Right cardiac atrium (tissue), 5 donors: ENCODE results near the gene SSR2. TPM values are rescaled to one million over a fixed set of nuclear protein-coding genes. Genes with fewer than 3 reads are reported as not detected.

ENCODE experiments used
- ATAC-seq, 2 donors: fragments of 200-7000 bp; cut with Tn5 transposase; one replicate each; pipeline versions ENCODE4 v1.8.0 to v1.9.1; 2020; ENCODE audit warnings: moderate library complexity in 2 of 2, mild to moderate bottlenecking in 1 of 2
- DNase-seq, 3 donors: peaks; one replicate each; pipeline ENCODE4 v3.0.0-alpha.2; 2020
- H3K27ac ChIP-seq: one replicate; pipeline ENCODE4 v1.5.1; 2013; ENCODE audit warnings: mild to moderate bottlenecking, low read length, control low read depth, moderate library complexity
- H3K27me3 ChIP-seq: one replicate; pipeline ENCODE4 v1.6.1; 2013; ENCODE audit not compliant: control insufficient read depth, insufficient read depth
- H3K4me1 ChIP-seq: one replicate; pipeline ENCODE4 v1.6.1; 2013; ENCODE audit warnings: low read length; ENCODE audit not compliant: control insufficient read depth, insufficient read depth
- H3K4me3 ChIP-seq: one replicate; pipeline ENCODE4 v1.5.1; 2013; ENCODE audit warnings: low read length, control low read depth
- H3K9me3 ChIP-seq: one replicate; pipeline ENCODE4 v1.6.1; 2013; ENCODE audit warnings: low read length; ENCODE audit not compliant: control insufficient read depth
- WGBS: extraction: QIAGEN DNeasy Blood & Tissue Kit; methylation state at CpG from one replicate; pipeline ENCODE4 v1.1.7; 2013; 5-methylcytosine and 5-hydroxymethylcytosine counted together
- intact Hi-C, 4 donors: fragments of 100-400 bp; cut with DNase I; formaldehyde crosslinking; loops; one replicate each; pipeline versions ENCODE4 v1.11.0 to v1.14.0; 2022 to 2023
- polyA plus RNA-seq: library from polyadenylated mRNA; stranded (reverse); fragments of 200-250 nt; gene quantifications from one replicate; pipeline ENCODE4 v1.2.3, GENCODE V29; 2013
- total RNA-seq, 4 donors: library from RNA; stranded (reverse); fragmentation: NEBNext Ultra II Directional; extraction: Animal tissue kit (Norgen Biotek cat#: 25700); gene quantifications; one replicate each; pipeline ENCODE4 v1.2.1, GENCODE V29; 2021
- donor health status: healthy with polysubstance abuse.
- donor health status: DM: no; HTN: yes; CAD: no.
- donor health status: DM: no; HTN: no; CAD: no.
- donor health status: DM: no; HTN: yes; CAD: no; lungs with severe emphysema.
- donor health status: DM: yes; HTN: yes; CAD: no.

SSR2 gene
- total and polyA plus RNA-seq, 5 donors = 82.0 to 112 (median 93.3) TPM

GRCh38 chr1:155978325-155978972, 42.3 kb downstream of the SSR2 start, which contains the start of gene ARHGEF2:
Gene ARHGEF2 (minus strand): TSS chr1:155978547. CDS start chr1:155978427, 120 bp downstream.
- Histone ChIP-seq H3K4me1 (peaks cover 44% of the 10 kb centered on the region), H3K4me3 (peak within 1 kb of the TSS; percentile 87), H3K27ac (peak within 1 kb of the TSS; percentile 98), H3K9me3 (no peaks in the 10 kb centered on the region), H3K27me3 (no peaks in the 10 kb centered on the region)
- intact Hi-C loops = loop anchor here in 1 of 4 donors (5.0 kb wide), 1 partner anchor 36 kb away; the partner anchor contains the start of gene RXFP4
- ATAC-seq (peak; percentile 78 to 82), DNase-seq (peak; percentile 89 to 94 (median 94))
- WGBS = under 1% methylated on average over 52 of the region's 52 CpGs

GRCh38 chr1:155977690-155978324, 42.9 kb downstream of the SSR2 start:
- Histone ChIP-seq H3K9me3 (no peaks in the 10 kb centered on the region), H3K27me3 (no peaks in the 10 kb centered on the region), H3K4me3 (peak overlapping the region; percentile 87), H3K4me1 (peaks cover 41% of the 10 kb centered on the region), H3K27ac (peak overlapping the region; percentile 98)
- DNase-seq (peak; percentile 44 to 83 (median 76)), ATAC-seq (peak; percentile 58 to 65)
- intact Hi-C loops = loop anchor here in 1 of 4 donors (5.0 kb wide), 1 partner anchor 36 kb away; the partner anchor contains the start of gene RXFP4
- WGBS = under 1% methylated on average over 51 of the region's 52 CpGs

- Histone ChIP-seq H3K9me3 (no peaks in the 10 kb centered on the region), H3K4me3 (peak overlapping the region; percentile 87), H3K27me3 (no peaks in the 10 kb centered on the region), H3K27ac (peak overlapping the region; percentile 98), H3K4me1 (peaks cover 39% of the 10 kb centered on the region)
- 4% methylated on average over 5 of the region's 5 CpGs for WGBS
- no peak for DNase-seq
- intact Hi-C loops = loop anchor here in 1 of 4 donors (5.0 kb wide), 1 partner anchor 35 kb away; the partner anchor contains the start of gene RXFP4
- ATAC-seq = peak in 1 of 2 donors; percentile 1
These were observed 43.6 kb downstream of the SSR2 start for GRCh38 chr1:155976913-155977689.

- WGBS = 2% methylated on average over 14 of the region's 14 CpGs
- Histone ChIP-seq H3K4me1 (peaks cover 32% of the 10 kb centered on the region), H3K4me3 (peak overlapping the region; percentile 87), H3K27me3 (no peaks in the 10 kb centered on the region), H3K9me3 (no peaks in the 10 kb centered on the region), H3K27ac (peak overlapping the region; percentile 98)
- DNase-seq (peak; percentile 81 to 92 (median 88)), ATAC-seq (no peak)
- intact Hi-C loops = loop anchor here in 1 of 4 donors (5.0 kb wide), 1 partner anchor 34 kb away; the partner anchor contains the start of gene RXFP4
These were observed 44.5 kb downstream of the SSR2 start for GRCh38 chr1:155976062-155976912.

GRCh38 chr1:155975375-155976061, 45.2 kb downstream of the SSR2 start:
- Histone ChIP-seq H3K27ac (peak overlapping the region; percentile 98), H3K4me3 (peak overlapping the region; percentile 87), H3K27me3 (no peaks in the 10 kb centered on the region), H3K9me3 (no peaks in the 10 kb centered on the region), H3K4me1 (peaks cover 35% of the 10 kb centered on the region)
- ATAC-seq (no peak), DNase-seq (peak in 1 of 3 donors; percentile 18)
- 9% methylated on average over 4 of the region's 4 CpGs for WGBS
- intact Hi-C loops = loop anchor here in 1 of 4 donors (5.0 kb wide), 1 partner anchor 33 kb away; the partner anchor contains the start of gene RXFP4

GRCh38 chr1:155974208-155975115, 46.3 kb downstream of the SSR2 start:
- Histone ChIP-seq H3K27me3 (no peaks in the 10 kb centered on the region), H3K9me3 (no peaks in the 10 kb centered on the region), H3K4me3 (peak overlapping the region; percentile 11), H3K4me1 (peaks cover 38% of the 10 kb centered on the region), H3K27ac (peak overlapping the region; percentile 98)
- intact Hi-C loops = loop anchor here in 1 of 4 donors (5.0 kb wide), 1 partner anchor 32 kb away; the partner anchor contains the start of gene RXFP4
- 30% methylated on average over 13 of the region's 13 CpGs for WGBS
- DNase-seq (peak in 2 of 3 donors; percentile 46 to 63), ATAC-seq (no peak)

GRCh38 chr1:155973723-155974122, 47.0 kb downstream of the SSR2 start:
- Histone ChIP-seq H3K9me3 (no peaks in the 10 kb centered on the region), H3K4me1 (peaks cover 46% of the 10 kb centered on the region), H3K27ac (peak overlapping the region; percentile 28), H3K27me3 (no peaks in the 10 kb centered on the region), H3K4me3 (no peak overlapping the region)
- ATAC-seq (no peak), DNase-seq (no peak)
- intact Hi-C loops = no loop called here
- WGBS = 69% methylated on average over 3 of the region's 3 CpGs

- intact Hi-C loops = no loop called here
- Histone ChIP-seq H3K4me3 (no peak overlapping the region), H3K4me1 (peaks cover 58% of the 10 kb centered on the region), H3K9me3 (no peaks in the 10 kb centered on the region), H3K27me3 (no peaks in the 10 kb centered on the region), H3K27ac (no peak overlapping the region)
- WGBS = 69% methylated on average over 9 of the region's 9 CpGs
- peak in 2 of 3 donors; percentile 44 to 55 for DNase-seq
- no peak for ATAC-seq
These were observed 48.6 kb downstream of the SSR2 start for GRCh38 chr1:155971910-155972809.
